ENCODE data around the gene MITF.
"Not testable (repeated sequence)": the region's sequence is repeated elsewhere in the genome, so short reads cannot be mapped to it uniquely, and the experiment has no call there.

Gene MITF

GRCh38 chr3:69785769-69786320 lies 46.6 kb downstream of the MITF start:
- Mint-ChIP-seq H3K27me3 (no peaks in the 10 kb centered on the region), H3K4me1 (no peaks in the 10 kb centered on the region), H3K27ac (no peak overlapping the region), H3K4me3 (no peak overlapping the region), H3K36me3 (no peaks in the 10 kb centered on the region), H3K9me3 (peaks cover 6% of the 10 kb centered on the region)

DNA sequence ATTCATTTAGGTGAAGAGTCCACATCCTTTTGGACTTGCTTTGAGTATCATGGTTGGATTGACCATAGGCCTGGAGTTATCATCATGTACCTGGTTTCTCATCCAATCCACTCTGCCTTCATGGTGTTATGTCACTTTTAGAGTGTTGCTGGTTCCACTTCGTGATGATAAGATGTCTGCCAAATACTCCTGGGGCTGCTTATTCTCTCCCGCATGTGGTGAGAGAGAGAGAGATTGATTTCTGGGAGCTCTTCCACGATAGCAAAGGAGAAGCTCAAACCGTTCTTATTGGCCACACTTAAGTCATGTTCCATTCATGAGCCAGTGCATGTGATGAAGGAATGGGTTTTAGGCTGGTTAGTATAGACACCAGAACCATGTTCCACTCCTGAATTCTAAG lies 47.6 kb downstream of the MITF start:
- H3K9me3 Mint-ChIP-seq = peaks cover 6% of the 10 kb centered on the region
- no peaks in the 10 kb centered on the region for H3K4me1 Mint-ChIP-seq
- H3K27me3 Mint-ChIP-seq = no peaks in the 10 kb centered on the region
- no peak overlapping the region for H3K4me3 Mint-ChIP-seq
- H3K27ac Mint-ChIP-seq = no peak overlapping the region
- no peaks in the 10 kb centered on the region for H3K36me3 Mint-ChIP-seq

DNA sequence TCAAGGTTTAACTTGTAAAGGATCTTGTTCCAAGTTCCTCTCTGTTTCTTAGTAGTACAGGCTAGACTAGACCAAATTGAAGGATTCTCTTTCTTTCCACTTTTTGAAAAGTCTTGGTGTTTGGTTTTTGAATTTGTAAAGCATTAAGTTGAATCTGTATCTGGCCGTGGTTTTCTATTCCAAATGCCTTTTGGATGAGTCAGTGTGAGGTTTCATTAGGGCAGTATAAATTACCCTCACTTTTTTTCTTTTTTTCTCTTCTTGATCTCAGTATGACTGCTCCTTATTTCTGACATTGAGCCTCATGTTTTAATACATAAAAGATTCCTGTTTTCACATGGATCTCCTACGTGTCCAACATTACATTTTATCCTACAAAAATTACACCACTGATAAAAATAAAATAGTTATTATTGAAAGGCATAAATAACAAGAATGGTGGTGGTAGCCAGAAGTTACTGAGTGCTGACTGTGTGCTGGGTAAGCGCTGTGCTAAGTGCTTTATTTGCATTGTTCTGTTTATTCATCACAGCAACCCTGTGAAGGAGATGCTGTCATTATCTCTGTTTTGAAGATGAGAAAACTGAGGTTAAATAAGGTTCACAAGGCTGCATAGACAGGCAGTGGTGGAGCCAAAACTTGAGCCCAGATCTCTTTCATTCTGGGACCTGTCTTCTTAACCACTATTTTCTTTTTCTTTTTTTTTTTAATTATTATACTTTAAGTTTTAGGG lies 48.3 kb downstream of the MITF start:
- H3K4me1 Mint-ChIP-seq = no peaks in the 10 kb centered on the region
- H3K27me3 Mint-ChIP-seq = no peaks in the 10 kb centered on the region
- no peak overlapping the region for H3K27ac Mint-ChIP-seq
- H3K4me3 Mint-ChIP-seq = no peak overlapping the region
- H3K9me3 Mint-ChIP-seq = peaks cover 6% of the 10 kb centered on the region
- H3K36me3 Mint-ChIP-seq = no peaks in the 10 kb centered on the region

GRCh38 chr3:69791106-69791505 lies 51.8 kb downstream of the MITF start:
- Mint-ChIP-seq H3K36me3 (no peaks in the 10 kb centered on the region), H3K9me3 (no peaks in the 10 kb centered on the region), H3K4me3 (no peak overlapping the region), H3K27me3 (no peaks in the 10 kb centered on the region), H3K27ac (no peak overlapping the region), H3K4me1 (no peaks in the 10 kb centered on the region)

- Mint-ChIP-seq H3K4me3 (no peak overlapping the region), H3K4me1 (no peaks in the 10 kb centered on the region), H3K27ac (no peak overlapping the region), H3K36me3 (no peaks in the 10 kb centered on the region), H3K27me3 (no peaks in the 10 kb centered on the region), H3K9me3 (no peaks in the 10 kb centered on the region)
These were observed 52.7 kb downstream of the MITF start for GRCh38 chr3:69791919-69792399.

GRCh38 chr3:69796126-69796525 lies 56.9 kb downstream of the MITF start:
- H3K27me3 Mint-ChIP-seq, H3K9me3 Mint-ChIP-seq, H3K4me3 Mint-ChIP-seq, H3K27ac Mint-ChIP-seq, H3K4me1 Mint-ChIP-seq, H3K36me3 Mint-ChIP-seq: not testable (repeated sequence)

DNA sequence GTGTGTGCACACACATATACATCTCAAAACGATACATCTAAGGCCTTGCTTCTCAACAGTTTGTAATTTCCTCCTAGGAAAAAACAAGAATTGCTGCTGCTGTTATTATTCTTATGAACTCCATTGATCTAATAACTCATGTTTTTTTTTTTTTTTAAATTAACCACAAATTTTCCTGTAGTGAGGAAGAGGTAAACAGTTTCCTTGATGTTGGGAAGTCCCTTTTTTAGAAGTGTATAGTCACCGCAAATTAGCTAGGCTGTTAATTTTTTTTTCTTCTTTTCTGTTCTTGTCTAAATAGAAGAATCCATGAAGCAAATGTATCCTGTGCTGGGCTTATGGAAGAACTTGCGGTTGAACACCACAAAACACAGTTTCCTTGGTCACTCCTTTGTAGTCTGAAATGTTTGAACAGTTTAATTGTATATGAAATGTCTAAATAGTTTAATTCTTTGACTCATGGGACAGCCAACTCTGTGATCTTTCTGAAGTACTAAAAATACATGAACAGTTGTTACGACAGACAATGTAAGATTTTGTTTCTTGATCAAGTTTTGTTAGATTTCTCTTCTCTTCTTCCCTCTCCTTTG lies 64.5 kb downstream of the MITF start:
- H3K27ac Mint-ChIP-seq = no peak overlapping the region
- no peaks in the 10 kb centered on the region for H3K4me1 Mint-ChIP-seq
- peaks cover 1% of the 10 kb centered on the region for H3K27me3 Mint-ChIP-seq
- H3K9me3 Mint-ChIP-seq = no peaks in the 10 kb centered on the region
- no peaks in the 10 kb centered on the region for H3K36me3 Mint-ChIP-seq
- H3K4me3 Mint-ChIP-seq = no peak overlapping the region

- Mint-ChIP-seq H3K27ac (no peak overlapping the region), H3K27me3 (peaks cover 1% of the 10 kb centered on the region), H3K4me3 (no peak overlapping the region), H3K4me1 (no peaks in the 10 kb centered on the region), H3K36me3 (no peaks in the 10 kb centered on the region), H3K9me3 (no peaks in the 10 kb centered on the region)
These were observed 66.2 kb downstream of the MITF start for GRCh38 chr3:69805491-69805890.

- H3K4me3 Mint-ChIP-seq = no peak overlapping the region
- H3K27me3 Mint-ChIP-seq = peaks cover 1% of the 10 kb centered on the region
- no peaks in the 10 kb centered on the region for H3K9me3 Mint-ChIP-seq
- H3K36me3 Mint-ChIP-seq = no peaks in the 10 kb centered on the region
- H3K27ac Mint-ChIP-seq = no peak overlapping the region
- no peaks in the 10 kb centered on the region for H3K4me1 Mint-ChIP-seq
These were observed 67.6 kb downstream of the MITF start for GRCh38 chr3:69806735-69807438.

DNA sequence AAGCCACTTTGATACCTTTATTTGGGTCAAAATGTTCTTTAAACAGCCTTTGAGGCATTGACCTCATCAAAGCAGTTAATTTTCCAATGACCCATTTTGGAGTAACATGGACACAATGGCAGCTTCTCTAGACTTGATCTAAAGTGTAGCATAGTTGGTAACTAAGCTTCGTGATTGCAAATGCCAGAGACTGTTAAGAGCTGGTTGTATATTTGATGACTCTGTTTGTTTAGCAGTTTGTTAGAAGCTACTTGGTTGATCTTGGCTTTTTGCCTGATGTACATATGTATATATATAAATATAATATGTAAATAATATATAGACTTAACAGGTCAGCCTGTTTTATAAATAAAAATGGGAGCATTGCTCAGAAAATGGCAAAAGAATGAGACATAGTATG lies 68.4 kb downstream of the MITF start:
- Mint-ChIP-seq H3K4me3 (no peak overlapping the region), H3K4me1 (no peaks in the 10 kb centered on the region), H3K36me3 (no peaks in the 10 kb centered on the region), H3K27ac (no peak overlapping the region), H3K9me3 (no peaks in the 10 kb centered on the region), H3K27me3 (peaks cover 1% of the 10 kb centered on the region)

DNA sequence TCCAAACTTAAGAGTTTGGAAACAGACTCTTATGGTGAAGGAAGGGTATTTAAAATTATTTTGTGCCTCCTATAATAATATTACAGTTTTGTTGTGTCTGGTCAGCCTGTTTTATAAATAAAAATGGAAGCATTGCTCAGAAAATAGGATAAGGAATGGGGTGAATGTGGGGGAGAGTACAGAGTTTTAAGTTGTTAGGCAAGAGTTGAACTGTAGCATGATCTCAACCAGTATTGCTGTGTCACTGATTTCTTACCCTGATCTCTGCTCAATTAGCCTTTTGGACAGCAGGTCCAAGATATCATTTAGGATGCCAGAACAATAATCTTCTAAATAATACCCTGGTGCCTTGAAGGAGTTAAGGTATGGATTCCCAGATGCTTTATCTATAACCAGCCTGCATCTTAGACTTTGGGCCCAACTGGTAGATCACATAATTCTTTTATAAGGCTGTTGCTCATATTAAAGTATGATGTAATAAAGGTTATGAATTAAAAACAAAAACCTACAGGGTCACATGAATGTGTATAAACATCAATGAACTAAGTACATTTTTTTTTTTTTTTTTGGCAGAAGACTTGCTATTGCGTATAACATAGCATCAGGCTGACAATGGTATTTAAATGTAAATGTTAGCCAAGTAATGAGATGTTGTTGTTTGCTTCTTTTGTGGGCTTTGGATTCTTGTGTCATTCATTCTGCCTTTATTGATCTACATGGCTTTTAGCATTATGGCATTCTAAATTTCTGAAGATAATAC lies 70.0 kb downstream of the MITF start:
- Mint-ChIP-seq H3K9me3 (no peaks in the 10 kb centered on the region), H3K27me3 (peaks cover 1% of the 10 kb centered on the region), H3K4me3 (no peak overlapping the region), H3K4me1 (no peaks in the 10 kb centered on the region), H3K36me3 (no peaks in the 10 kb centered on the region), H3K27ac (no peak overlapping the region)

GRCh38 chr3:69811452-69812401 lies 72.5 kb downstream of the MITF start:
- Mint-ChIP-seq H3K27me3 (peaks cover 1% of the 10 kb centered on the region), H3K9me3 (no peaks in the 10 kb centered on the region), H3K4me3 (no peak overlapping the region), H3K36me3 (no peaks in the 10 kb centered on the region), H3K27ac (no peak overlapping the region), H3K4me1 (no peaks in the 10 kb centered on the region)

DNA sequence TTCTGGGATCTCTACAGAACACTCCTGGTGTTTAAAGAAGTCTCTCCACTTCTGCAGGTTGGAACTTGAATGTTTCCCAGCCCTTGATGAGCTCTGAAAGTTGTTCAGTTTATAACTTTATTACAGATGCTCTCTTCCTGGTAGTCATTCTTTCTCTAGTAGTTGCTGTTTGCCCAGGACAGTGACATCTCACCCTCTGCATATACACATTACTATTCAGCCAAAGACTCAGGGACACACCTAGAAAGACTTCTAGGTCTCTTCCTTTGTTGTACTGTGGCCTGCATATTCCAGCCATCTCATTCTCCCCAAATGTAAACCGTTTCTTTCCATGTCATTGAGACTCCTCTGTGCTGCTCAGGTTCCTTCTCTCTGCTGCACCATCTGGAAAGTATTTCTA lies 76.7 kb downstream of the MITF start:
- no peaks in the 10 kb centered on the region for H3K36me3 Mint-ChIP-seq
- no peaks in the 10 kb centered on the region for H3K9me3 Mint-ChIP-seq
- H3K4me1 Mint-ChIP-seq = no peaks in the 10 kb centered on the region
- H3K27ac Mint-ChIP-seq = no peak overlapping the region
- no peaks in the 10 kb centered on the region for H3K27me3 Mint-ChIP-seq
- H3K4me3 Mint-ChIP-seq = no peak overlapping the region

GRCh38 chr3:69817988-69818387 lies 78.7 kb downstream of the MITF start:
- no peaks in the 10 kb centered on the region for H3K4me1 Mint-ChIP-seq
- H3K27ac Mint-ChIP-seq = no peak overlapping the region
- no peaks in the 10 kb centered on the region for H3K36me3 Mint-ChIP-seq
- no peaks in the 10 kb centered on the region for H3K27me3 Mint-ChIP-seq
- H3K9me3 Mint-ChIP-seq = no peaks in the 10 kb centered on the region
- no peak overlapping the region for H3K4me3 Mint-ChIP-seq

- no peaks in the 10 kb centered on the region for H3K9me3 Mint-ChIP-seq
These were observed 80.0 kb downstream of the MITF start for GRCh38 chr3:69819282-69819681.

More at GRCh38 chr3:69819282-69819681, 80.0 kb downstream of the MITF start:
- Mint-ChIP-seq H3K27me3 (no peaks in the 10 kb centered on the region), H3K4me3 (no peak overlapping the region), H3K27ac (no peak overlapping the region), H3K36me3 (no peaks in the 10 kb centered on the region), H3K4me1 (no peaks in the 10 kb centered on the region)

Data from activated naive CD4-positive, alpha-beta T cell treated with anti-CD3 and anti-CD28 coated beads, Interleukin-2, amount 50 U/mL, for 24 hours (primary cell).